Retinal pigment epithelial cell (primary cell): Measurements from ENCODE around the gene GMDS.

ENCODE experiments used
- DNase-seq: peaks from one replicate; pipeline ENCODE4 v3.0.0-alpha.2; 2010; ENCODE audit warnings: low read depth
- H3K4me3 ChIP-seq: 2 replicates; pipeline ENCODE4 v1.5.1; 2011; ENCODE audit warnings: mild to moderate bottlenecking, low read length, control low read depth, moderate library complexity
- CTCF ChIP-seq: conservative IDR thresholded peaks from 2 replicates; pipeline ENCODE4 v1.5.1; 2011; ENCODE audit warnings: low read depth, low read length, control low read depth, inconsistent platforms

Gene GMDS

GRCh38 chr6:1708122-1708521, 537.3 kb downstream of the GMDS start:
- no peak overlapping the region for H3K4me3 ChIP-seq
- TF ChIP-seq CTCF = no peak
- no peak for DNase-seq

DNA sequence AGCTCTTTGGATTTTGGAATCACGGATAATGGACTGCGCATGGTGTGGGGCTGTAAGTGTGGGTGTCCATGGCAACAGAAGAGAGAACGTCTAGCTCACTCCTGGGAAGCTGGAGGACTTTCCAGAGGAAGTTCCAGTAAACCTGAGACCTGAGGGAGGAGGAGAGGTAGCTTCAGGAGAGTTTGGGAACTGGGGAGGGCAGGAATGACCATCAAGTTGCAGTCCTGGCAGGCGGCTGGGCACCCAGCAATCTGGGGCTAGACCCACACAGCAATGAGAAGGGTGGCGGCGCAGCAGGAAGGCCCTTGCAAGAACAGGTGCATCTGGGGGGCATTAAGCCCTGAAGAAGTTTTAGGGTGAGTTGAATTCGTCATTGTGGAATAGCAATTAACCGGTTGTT, 539.8 kb downstream of the GMDS start:
- no peak for DNase-seq
- no peak for TF ChIP-seq CTCF
- no peak overlapping the region for H3K4me3 ChIP-seq

DNA sequence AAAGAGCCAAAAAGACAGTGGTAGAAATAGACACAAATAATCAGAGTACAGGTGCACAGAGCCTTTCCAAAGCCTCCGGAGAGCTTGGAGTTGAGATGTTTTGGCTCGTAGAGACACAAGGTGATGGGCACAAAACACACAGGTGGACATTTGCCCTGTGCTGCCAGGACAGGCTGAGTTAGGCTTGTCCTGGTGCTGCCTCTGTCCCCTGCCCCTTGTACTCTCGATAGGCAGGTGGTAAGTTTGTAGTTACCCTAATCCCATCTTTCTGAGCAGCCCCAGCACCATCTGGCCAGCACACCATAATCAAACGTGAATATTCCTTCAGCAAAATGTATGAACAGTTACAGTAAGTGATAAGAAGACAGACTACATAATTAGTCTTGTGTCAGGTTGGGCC, 540.2 kb downstream of the GMDS start:
- H3K4me3 ChIP-seq = no peak overlapping the region
- no peak for TF ChIP-seq CTCF
- no peak for DNase-seq

DNA sequence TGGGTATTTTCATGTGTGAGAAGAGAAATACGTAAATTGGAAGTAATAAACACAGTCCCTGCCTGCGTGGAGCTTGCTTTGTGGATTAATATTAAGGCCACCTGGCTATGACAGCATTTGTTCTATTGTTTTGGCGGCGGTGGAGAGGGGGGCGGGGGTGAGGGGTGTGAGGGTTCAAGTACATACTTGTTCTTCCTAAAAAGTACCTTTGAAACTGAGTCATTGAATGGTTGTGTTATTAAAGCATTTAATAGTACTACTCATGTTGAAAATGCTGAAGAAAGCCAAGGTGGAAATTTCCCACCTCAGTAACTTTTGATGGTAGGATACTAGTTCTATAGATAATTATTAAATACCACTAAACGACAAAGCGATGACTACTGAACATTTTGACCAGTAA, 540.7 kb downstream of the GMDS start:
- no peak overlapping the region for H3K4me3 ChIP-seq
- TF ChIP-seq CTCF = no peak
- DNase-seq = no peak

DNA sequence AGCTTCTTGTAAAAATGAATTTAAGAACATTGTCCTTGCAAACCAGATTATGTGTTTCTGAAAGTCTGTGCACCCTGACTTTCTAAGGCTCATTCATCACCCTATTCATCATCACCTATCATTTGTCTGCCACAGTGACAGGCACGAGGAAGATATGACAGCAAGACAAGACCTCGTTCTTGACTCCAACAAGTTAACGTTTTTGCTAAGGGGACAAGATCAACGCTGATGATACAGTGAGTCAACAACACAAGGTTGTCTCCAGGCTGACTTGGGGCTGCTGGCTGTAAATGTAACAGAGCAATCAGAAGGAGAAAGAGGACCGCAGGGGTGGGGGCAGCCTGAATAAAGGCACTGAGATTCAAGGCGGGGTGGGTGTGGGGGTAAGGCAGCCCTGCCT, 541.5 kb downstream of the GMDS start:
- no peak overlapping the region for H3K4me3 ChIP-seq
- TF ChIP-seq CTCF = no peak
- DNase-seq = no peak

DNA sequence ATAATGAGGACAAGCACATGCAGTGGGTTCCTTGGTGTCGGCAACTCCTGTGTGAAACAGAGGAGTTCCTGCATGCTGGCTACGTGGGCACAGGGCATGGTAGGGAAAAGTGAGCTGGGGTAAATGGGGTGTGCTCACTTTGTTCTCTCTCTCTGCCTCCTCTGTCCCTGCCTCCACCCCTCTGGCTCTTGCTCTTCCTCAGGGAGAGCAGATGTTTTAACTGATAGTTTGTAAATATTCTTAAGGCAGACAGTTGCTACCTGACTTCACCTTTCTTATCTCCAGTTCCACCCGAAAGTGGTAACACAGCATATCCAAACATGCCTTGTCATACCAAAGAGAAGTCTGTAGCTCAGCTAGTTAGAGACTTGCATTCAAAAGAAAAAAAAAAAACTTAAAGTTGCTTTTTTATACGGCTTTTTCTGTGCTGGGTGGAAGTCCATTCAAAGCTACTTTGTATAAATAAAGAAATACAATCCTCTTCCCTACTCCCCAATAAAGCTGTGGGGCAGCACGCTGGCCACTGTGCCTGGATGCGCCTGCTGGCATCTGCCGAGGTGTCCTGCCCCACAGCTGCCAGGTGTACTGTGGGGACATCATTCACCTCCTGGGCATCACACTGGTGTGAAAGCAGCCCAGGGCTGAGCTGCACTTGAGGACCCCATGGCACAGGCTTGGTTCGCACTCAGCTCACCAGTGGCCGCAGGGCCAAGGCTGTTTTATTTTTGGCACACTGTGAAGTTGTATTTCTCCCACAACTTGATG, 542.1 kb downstream of the GMDS start:
- DNase-seq = no peak
- no peak overlapping the region for H3K4me3 ChIP-seq
- TF ChIP-seq CTCF = no peak

DNA sequence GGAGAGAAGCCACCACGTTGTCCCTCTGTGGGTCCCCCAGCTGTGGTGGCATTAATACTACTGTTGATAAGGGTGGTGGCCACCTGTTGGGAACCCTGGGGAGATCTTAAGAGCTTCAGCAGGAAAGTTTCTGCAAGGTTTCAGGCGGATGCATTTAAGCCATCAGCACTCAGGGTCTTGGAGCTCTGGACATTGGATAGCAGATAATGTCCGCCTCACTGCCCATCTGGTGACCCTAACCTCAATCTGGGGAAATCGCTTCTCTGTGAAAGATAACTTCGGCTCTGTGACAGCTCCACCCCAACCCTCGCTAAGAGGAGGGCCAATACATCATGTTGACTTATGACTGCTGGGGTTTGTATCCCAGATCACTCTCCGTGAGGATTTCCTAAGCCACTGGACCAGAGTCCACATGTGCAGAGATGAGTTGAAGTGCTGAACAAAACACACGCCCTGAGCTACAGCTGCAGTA, 542.8 kb downstream of the GMDS start:
- no peak for TF ChIP-seq CTCF
- no peak overlapping the region for H3K4me3 ChIP-seq
- DNase-seq = no peak
